Naive thymus-derived CD4-positive, alpha-beta T cell (primary cell): ENCODE results near the gene TSC22D1. TPM values are rescaled to one million over a fixed set of nuclear protein-coding genes. Genes with fewer than 3 reads are reported as not detected.

Experiments used
- ATAC-seq: fragments of 150-1000 bp; cut with Tn5 transposase; 2 replicates; pipeline ENCODE4 v1.10.0; 2021; ENCODE audit warnings: mild to moderate bottlenecking, moderate library complexity
- CTCF ChIA-PET: fragments of 350-600 bp; sonication (Branson Sonifier 250); formaldehyde crosslinking; loops from one replicate; lab custom pipeline; 2021; ENCODE audit warnings: antibody characterized with exemption; lab: Charles Lee
- POLR2A ChIA-PET: fragments of 350-600 bp; sonication (Branson Sonifier 250); formaldehyde crosslinking; loops from one replicate; lab custom pipeline; 2021; ENCODE audit warnings: antibody characterized with exemption, inconsistent platforms; lab: Charles Lee
- DNase-seq, 9 donors: peaks; one replicate each; pipeline versions ENCODE4 v3.0.0 to v3.0.0-alpha.2; 2020 to 2022; ENCODE audit warnings: mixed read lengths in 1 of 9
- H3K27ac ChIP-seq: one replicate; pipeline ENCODE4 v1.7.0; 2013; ENCODE audit warnings: mild to moderate bottlenecking, low read depth, low read length, moderate library complexity
- H3K27me3 ChIP-seq, 2 donors: one replicate each; pipeline ENCODE4 v1.7.0; 2013; ENCODE audit warnings: low read length in 2 of 2, mild to moderate bottlenecking in 2 of 2, moderate library complexity in 2 of 2; ENCODE audit not compliant: control insufficient read depth in 2 of 2, insufficient read depth in 2 of 2
- H3K36me3 ChIP-seq, 3 experiments: 1 replicate in 2 of 3; 2 replicates in 1 of 3; pipeline ENCODE4 v1.7.0; 2013; ENCODE audit warnings: low read length in 3 of 3, mild to moderate bottlenecking in 3 of 3, moderate library complexity in 1 of 3; ENCODE audit not compliant: insufficient read depth in 3 of 3, control insufficient read depth in 2 of 3
- H3K4me1 ChIP-seq, 2 donors: one replicate each; pipeline ENCODE4 v1.7.0; 2013; ENCODE audit warnings: low read length in 2 of 2, mild to moderate bottlenecking in 2 of 2, moderate library complexity in 1 of 2; ENCODE audit not compliant: control insufficient read depth in 2 of 2, insufficient read depth in 2 of 2
- H3K4me3 ChIP-seq: 2 replicates; pipeline ENCODE4 v1.7.0; 2013; ENCODE audit warnings: mild to moderate bottlenecking, low read length
- H3K9me3 ChIP-seq, 3 experiments: 1 replicate in 2 of 3; 2 replicates in 1 of 3; pipeline ENCODE4 v1.7.0; 2013; ENCODE audit warnings: low read length in 3 of 3; ENCODE audit not compliant: control insufficient read depth in 2 of 3
- H3K27ac Mint-ChIP-seq, 9 donors: one replicate each; pipeline ENCODE4 v1.8.0; 2020 to 2022; ENCODE audit warnings: mixed read lengths in 9 of 9, mild to moderate bottlenecking in 8 of 9, moderate library complexity in 5 of 9, inconsistent platforms in 2 of 9
- H3K27me3 Mint-ChIP-seq, 5 donors: one replicate each; pipeline ENCODE4 v1.8.0; 2021 to 2022; ENCODE audit warnings: mixed read lengths in 5 of 5, mild to moderate bottlenecking in 1 of 5
- H3K36me3 Mint-ChIP-seq, 5 donors: one replicate each; pipeline ENCODE4 v1.8.0; 2020 to 2022; ENCODE audit warnings: mixed read lengths in 5 of 5, mild to moderate bottlenecking in 3 of 5, inconsistent platforms in 1 of 5
- H3K4me1 Mint-ChIP-seq, 7 donors: one replicate each; pipeline ENCODE4 v1.8.0; 2020 to 2022; ENCODE audit warnings: mixed read lengths in 7 of 7, mild to moderate bottlenecking in 3 of 7, inconsistent platforms in 1 of 7
- H3K4me3 Mint-ChIP-seq, 10 donors: one replicate each; pipeline ENCODE4 v1.8.0; 2020 to 2022; ENCODE audit warnings: mild to moderate bottlenecking in 10 of 10, mixed read lengths in 10 of 10, moderate library complexity in 6 of 10, inconsistent platforms in 2 of 10
- H3K9me3 Mint-ChIP-seq, 11 donors: one replicate each; pipeline ENCODE4 v1.8.0; 2020 to 2022; ENCODE audit warnings: mixed read lengths in 11 of 11, mild to moderate bottlenecking in 4 of 11, inconsistent platforms in 1 of 11, moderate library complexity in 1 of 11
- intact Hi-C, 2 donors: fragments of 100-400 bp; cut with micrococcal nuclease; formaldehyde crosslinking; loops; one replicate each; pipeline ENCODE4 v1.15.1; 2023
- polyA plus RNA-seq, 2 donors: library from polyadenylated mRNA; unstranded; fragments of 300-500 nt; fragmentation: Illumina TruSeq; gene quantifications; one replicate each; pipeline ENCODE4 v1.2.3, GENCODE V29; 2021
- total RNA-seq, 6 experiments: library from RNA in 5 of 6; stranded (reverse) in 5 of 6; gene quantifications; 1 replicate in 5 of 6; 2 replicates in 1 of 6; pipeline ENCODE4 v1.2.3 and lab custom pipeline; 2021 to 2026

TSC22D1 gene
- total and polyA plus RNA-seq, 7 experiments from 2014 or later: 5.7 to 38.7 (median 29.5) TPM

GRCh38 chr13:44435919-44436510 is 140.1 kb downstream of the TSC22D1 start:
- intact Hi-C loops: loop anchor here (1.0 to 10.0 kb wide), 5 partner anchors 141 to 294 kb away; partner anchors contain the start of gene TSC22D1 (in 1 of the 2)
- no peaks in the 10 kb centered on the region for H3K9me3 ChIP-seq
- ChIA-PET CTCF (interaction anchor here (0.6 to 4.5 kb wide), 5 partner anchors 245 to 857 kb away, joined by 3 to 54 read pairs (median 14); no protein-coding TSS in a partner anchor), POLR2A (interaction anchor here (1.7 kb wide), 1 partner anchor 245 kb away, joined by 5 read pairs; no protein-coding TSS in a partner anchor)
- peaks cover 6 to 78% (median 9%) of the 10 kb centered on the region in 5 donors for H3K27me3 Mint-ChIP-seq
- no peaks in the 10 kb centered on the region for H3K9me3 Mint-ChIP-seq
- peak overlapping the region; percentile 75 for H3K27ac ChIP-seq
- H3K4me3 ChIP-seq: peak overlapping the region; percentile 65
- H3K36me3 Mint-ChIP-seq: peaks cover 0 to 19% (median 2%) of the 10 kb centered on the region in 5 donors
- ATAC-seq: no peak
- peak in 1 of 9 donors; percentile 7 for DNase-seq
- peaks cover 14 to 34% (median 27%) of the 10 kb centered on the region in 7 donors for H3K4me1 Mint-ChIP-seq
- no peaks in the 10 kb centered on the region for H3K36me3 ChIP-seq
- H3K27me3 ChIP-seq: peaks cover 0 to 3% of the 10 kb centered on the region in 2 donors
- peak overlapping the region; percentile 79 to 94 (median 90) for H3K4me3 Mint-ChIP-seq
- H3K27ac Mint-ChIP-seq: peak overlapping the region in 8 of 9 donors; percentile 21 to 93 (median 86)
- H3K4me1 ChIP-seq: peaks cover 13 to 14% of the 10 kb centered on the region in 2 donors

- intact Hi-C loops: loop anchor here (1.0 to 10.0 kb wide), 5 partner anchors 141 to 293 kb away; partner anchors contain the start of gene TSC22D1 (in 1 of the 2)
- Mint-ChIP-seq H3K4me3 (peak overlapping the region; percentile 85 to 94 (median 90)), H3K9me3 (no peaks in the 10 kb centered on the region), H3K4me1 (peaks cover 14 to 34% (median 27%) of the 10 kb centered on the region in 7 donors), H3K36me3 (peaks cover 0 to 19% (median 2%) of the 10 kb centered on the region in 5 donors), H3K27ac (peak overlapping the region; percentile 21 to 93 (median 83)), H3K27me3 (peaks cover 6 to 73% (median 9%) of the 10 kb centered on the region in 5 donors)
- H3K9me3 ChIP-seq: no peaks in the 10 kb centered on the region
- CTCF ChIA-PET: interaction anchor here (0.6 to 4.5 kb wide), 8 partner anchors 244 to 858 kb away, joined by 3 to 54 read pairs (median 4); no protein-coding TSS in a partner anchor
- peak overlapping the region; percentile 75 for H3K27ac ChIP-seq
- H3K4me3 ChIP-seq: peak overlapping the region; percentile 65
- DNase-seq: peak; percentile 58 to 94 (median 78)
- H3K27me3 ChIP-seq: peaks cover 0 to 3% of the 10 kb centered on the region in 2 donors
- peak; percentile 91 for ATAC-seq
- POLR2A ChIA-PET: interaction anchor here (1.3 kb wide), 1 partner anchor 161 kb away, joined by 7 read pairs; no protein-coding TSS in a partner anchor
- peaks cover 13 to 14% of the 10 kb centered on the region in 2 donors for H3K4me1 ChIP-seq
- no peaks in the 10 kb centered on the region for H3K36me3 ChIP-seq
These were observed 140.8 kb downstream of the TSC22D1 start for GRCh38 chr13:44435142-44435918.

DNA sequence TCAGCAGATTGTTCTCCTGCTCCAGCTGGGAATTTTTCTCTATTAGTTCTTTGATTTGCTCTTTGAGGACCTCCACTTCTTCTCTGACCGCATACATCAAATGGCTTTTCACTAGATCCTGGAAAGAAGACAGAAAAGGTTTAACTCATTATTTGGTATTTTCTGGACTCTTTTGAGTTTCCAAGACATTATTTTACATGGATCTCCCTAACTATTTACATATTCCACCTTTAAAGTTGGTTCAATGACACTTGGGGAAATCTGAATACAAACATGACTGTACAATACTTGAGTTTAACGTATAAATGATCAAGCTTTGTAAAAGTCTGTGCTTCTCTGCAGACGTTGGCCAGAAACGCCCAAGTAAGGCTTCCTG is 141.4 kb downstream of the TSC22D1 start:
- H3K27me3 Mint-ChIP-seq: peaks cover 6 to 68% (median 9%) of the 10 kb centered on the region in 5 donors
- CTCF ChIA-PET: interaction anchor here (0.6 to 2.5 kb wide), 4 partner anchors 243 to 543 kb away, joined by 3 to 14 read pairs (median 4); no protein-coding TSS in a partner anchor
- DNase-seq (no peak), ATAC-seq (no peak)
- peaks cover 0 to 3% of the 10 kb centered on the region in 2 donors for H3K27me3 ChIP-seq
- H3K36me3 ChIP-seq: no peaks in the 10 kb centered on the region
- H3K9me3 Mint-ChIP-seq: no peaks in the 10 kb centered on the region
- peaks cover 0 to 19% (median 2%) of the 10 kb centered on the region in 5 donors for H3K36me3 Mint-ChIP-seq
- H3K9me3 ChIP-seq: no peaks in the 10 kb centered on the region
- H3K4me3 Mint-ChIP-seq: peak overlapping the region; percentile 20 to 94 (median 90)
- POLR2A ChIA-PET: interaction anchor here (0.6 to 1.3 kb wide), 2 partner anchors 160 to 367 kb away, joined by 5 to 7 read pairs; no protein-coding TSS in a partner anchor
- H3K4me3 ChIP-seq: peak overlapping the region; percentile 65
- H3K27ac ChIP-seq: peak overlapping the region; percentile 49
- intact Hi-C loops: loop anchor here (1.0 to 10.0 kb wide), 5 partner anchors 142 to 292 kb away; partner anchors contain the start of gene TSC22D1 (in 1 of the 2)
- H3K4me1 Mint-ChIP-seq: peaks cover 14 to 34% (median 27%) of the 10 kb centered on the region in 7 donors
- H3K27ac Mint-ChIP-seq: peak overlapping the region in 7 of 9 donors; percentile 21 to 91 (median 76)
- peaks cover 13 to 14% of the 10 kb centered on the region in 2 donors for H3K4me1 ChIP-seq

GRCh38 chr13:44433863-44434765 is 142.0 kb downstream of the TSC22D1 start:
- H3K9me3 ChIP-seq: no peaks in the 10 kb centered on the region
- peaks cover 0 to 19% (median 2%) of the 10 kb centered on the region in 5 donors for H3K36me3 Mint-ChIP-seq
- H3K27ac ChIP-seq: peak overlapping the region; percentile 49
- ATAC-seq (no peak), DNase-seq (no peak)
- peak overlapping the region in 7 of 9 donors; percentile 42 to 91 (median 82) for H3K27ac Mint-ChIP-seq
- peaks cover 13 to 14% of the 10 kb centered on the region in 2 donors for H3K4me1 ChIP-seq
- POLR2A ChIA-PET: interaction anchor here (0.6 to 1.3 kb wide), 2 partner anchors 160 to 366 kb away, joined by 5 to 7 read pairs; no protein-coding TSS in a partner anchor
- peaks cover 6 to 62% (median 9%) of the 10 kb centered on the region in 5 donors for H3K27me3 Mint-ChIP-seq
- H3K4me3 ChIP-seq: no peak overlapping the region
- H3K4me3 Mint-ChIP-seq: peak overlapping the region in 8 of 10 donors; percentile 24 to 94 (median 70)
- no peaks in the 10 kb centered on the region for H3K36me3 ChIP-seq
- no peaks in the 10 kb centered on the region for H3K9me3 Mint-ChIP-seq
- CTCF ChIA-PET: interaction anchor here (0.5 to 1.0 kb wide), 2 partner anchors 212 to 243 kb away, joined by 3 to 4 read pairs; no protein-coding TSS in a partner anchor
- intact Hi-C loops: loop anchor here in 1 of 2 donors (2.0 to 10.0 kb wide), 3 partner anchors 143 to 291 kb away; partner anchors contain the start of gene TSC22D1
- H3K4me1 Mint-ChIP-seq: peaks cover 14 to 34% (median 27%) of the 10 kb centered on the region in 7 donors
- peaks cover 0 to 3% of the 10 kb centered on the region in 2 donors for H3K27me3 ChIP-seq

- CTCF ChIA-PET: interaction anchor here (1.0 kb wide), 1 partner anchor 241 kb away, joined by 4 read pairs; no protein-coding TSS in a partner anchor
These were observed 143.5 kb downstream of the TSC22D1 start for GRCh38 chr13:44432650-44433049.

More at GRCh38 chr13:44432650-44433049, 143.5 kb downstream of the TSC22D1 start:
- Mint-ChIP-seq H3K9me3 (no peaks in the 10 kb centered on the region), H3K27ac (peak overlapping the region in 1 of 9 donors; percentile 42), H3K36me3 (peaks cover 0 to 19% (median 2%) of the 10 kb centered on the region in 5 donors), H3K4me3 (no peak overlapping the region), H3K4me1 (peaks cover 13 to 31% (median 24%) of the 10 kb centered on the region in 7 donors), H3K27me3 (peaks cover 6 to 54% (median 9%) of the 10 kb centered on the region in 5 donors)
- intact Hi-C loops: loop anchor here in 1 of 2 donors (10.0 kb wide), 1 partner anchor 158 kb away; no protein-coding TSS in a partner anchor
- Histone ChIP-seq H3K27me3 (peaks cover 0 to 3% of the 10 kb centered on the region in 2 donors), H3K4me1 (peaks cover 13 to 14% of the 10 kb centered on the region in 2 donors), H3K36me3 (no peaks in the 10 kb centered on the region), H3K4me3 (no peak overlapping the region), H3K9me3 (no peaks in the 10 kb centered on the region), H3K27ac (no peak overlapping the region)
- no peak for DNase-seq
- POLR2A ChIA-PET: no interaction called here
- ATAC-seq: no peak
